Hepatic stellate cell (primary cell): ENCODE measurements around the gene SLC8A1.

Source experiments
- DNase-seq: peaks from one replicate; pipeline ENCODE4 v3.0.0; 2011; ENCODE audit warnings: low spot score

The SLC8A1 gene

DNA sequence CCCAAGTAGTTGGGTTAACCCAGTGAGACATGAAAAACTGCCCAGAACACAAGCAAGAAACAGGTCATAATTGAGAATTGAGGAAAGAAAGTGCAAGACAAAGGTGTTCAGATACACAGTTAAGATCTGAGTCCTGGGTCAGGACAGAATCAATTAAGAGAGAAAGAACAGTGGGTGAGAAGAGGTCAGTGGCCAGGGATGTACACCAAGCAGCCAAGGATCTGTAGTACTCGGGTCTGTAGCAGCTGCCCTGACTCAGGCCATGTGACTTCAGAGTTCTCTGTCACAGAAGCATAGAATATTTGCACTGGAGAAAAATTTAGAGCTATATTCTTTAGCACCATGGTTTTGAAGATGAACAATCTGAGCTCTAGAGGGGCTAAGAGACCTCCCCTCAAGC lies 141.6 kb downstream of the SLC8A1 start:
- DNase-seq, result no peak

DNA sequence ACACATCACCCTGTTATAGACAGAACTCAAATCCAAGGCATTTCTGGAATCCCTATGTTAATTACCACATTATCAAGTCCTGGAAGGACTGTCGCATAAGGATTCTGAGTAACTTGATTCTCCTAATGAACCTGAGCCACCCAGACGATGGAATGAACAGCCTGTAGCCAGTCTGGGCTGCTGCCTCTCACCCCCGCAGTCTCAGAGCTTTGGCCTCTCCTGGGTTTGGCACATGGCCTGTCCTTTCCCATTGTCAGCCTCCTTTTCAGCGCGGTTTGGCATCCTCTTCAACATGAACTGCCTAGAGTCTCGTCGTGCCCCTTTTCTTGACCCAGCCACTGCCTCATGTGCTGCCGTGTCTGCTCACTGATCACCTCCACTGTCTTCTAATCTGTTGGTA lies 147.6 kb downstream of the SLC8A1 start:
- DNase-seq, result no peak

DNA sequence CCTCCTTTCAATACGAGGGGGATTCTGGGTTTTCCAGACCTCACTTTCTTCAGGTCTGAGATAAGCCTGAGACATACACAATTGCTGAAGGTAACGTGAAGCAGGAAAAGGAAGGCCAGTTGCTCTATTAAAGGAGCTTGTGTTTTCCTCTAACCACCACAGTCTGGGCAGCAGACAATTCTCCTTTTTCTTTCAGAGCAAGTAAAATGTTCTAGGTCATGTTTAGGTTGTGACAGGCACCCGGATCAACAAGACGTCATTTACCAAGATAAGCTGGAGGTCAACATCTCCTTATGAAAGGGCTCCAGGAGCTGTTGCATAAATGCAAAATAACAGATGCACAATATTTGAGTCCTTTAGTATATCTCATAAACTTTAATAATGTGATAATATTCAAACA lies 148.1 kb downstream of the SLC8A1 start:
- no peak for DNase-seq

DNA sequence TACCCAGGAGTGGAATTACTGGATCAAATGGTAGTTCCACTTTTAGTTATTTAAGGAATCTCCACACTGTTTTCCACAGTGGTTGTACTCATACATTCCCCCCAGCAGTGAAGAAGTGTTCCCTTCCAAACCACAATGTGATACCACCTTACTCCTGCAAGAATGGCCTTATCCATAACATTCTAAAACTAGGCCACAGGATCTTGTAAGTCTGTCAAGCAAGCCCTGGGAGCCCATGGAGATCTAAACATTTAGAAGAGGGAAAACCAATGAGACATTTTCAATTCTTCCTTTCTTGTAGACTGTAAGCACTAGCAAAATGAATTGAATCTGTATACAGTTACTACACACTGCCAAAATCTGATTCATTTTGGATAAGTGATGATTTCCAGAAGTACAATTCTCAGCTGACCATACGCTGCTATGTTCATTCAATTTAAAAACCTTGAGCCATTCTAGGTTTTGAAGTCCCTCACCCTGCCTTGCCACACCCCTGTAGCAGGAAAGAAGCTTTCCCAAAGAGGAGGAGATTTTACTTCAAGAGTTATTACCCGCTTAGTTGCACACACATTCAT lies 149.1 kb downstream of the SLC8A1 start:
- no peak for DNase-seq

DNA sequence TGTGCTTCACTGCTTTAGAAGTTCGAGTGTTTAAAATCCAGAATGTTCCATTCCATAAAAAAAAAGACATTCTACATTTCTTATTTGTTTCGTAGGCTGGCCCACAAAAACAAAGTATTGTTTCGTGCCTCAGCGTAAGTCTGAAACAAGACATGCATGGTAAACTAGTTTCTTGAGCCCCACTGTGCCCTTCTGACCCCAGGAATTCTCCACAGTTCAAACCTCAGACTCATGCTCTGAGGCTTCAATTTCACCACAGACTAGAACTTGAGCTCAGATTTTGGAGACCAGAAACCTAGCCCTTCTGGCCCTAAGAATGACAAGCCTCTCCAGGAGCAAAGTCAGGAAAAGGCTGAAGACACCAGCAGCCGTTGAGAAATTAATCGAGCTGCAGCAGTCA lies 151.5 kb downstream of the SLC8A1 start:
- no peak for DNase-seq

DNA sequence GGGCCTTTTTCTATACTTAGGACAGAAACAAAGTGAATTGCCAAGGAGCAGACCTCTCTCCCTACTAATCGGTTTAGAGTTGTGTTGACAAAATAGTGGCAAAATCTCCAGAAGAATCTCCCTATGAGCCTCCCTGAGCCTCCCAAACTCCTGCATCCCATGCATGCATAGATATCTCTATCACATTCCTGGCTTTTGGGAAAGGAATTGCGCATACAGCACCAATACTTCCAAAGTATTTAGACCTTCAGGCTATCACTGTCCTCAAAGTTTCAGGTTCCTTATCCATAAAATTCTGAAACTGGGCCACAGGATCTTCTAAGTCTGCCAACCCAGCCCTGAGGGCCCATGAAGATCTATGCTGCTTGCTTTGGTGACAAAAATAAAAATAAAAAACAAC lies 152.1 kb downstream of the SLC8A1 start:
- DNase-seq, result no peak

DNA sequence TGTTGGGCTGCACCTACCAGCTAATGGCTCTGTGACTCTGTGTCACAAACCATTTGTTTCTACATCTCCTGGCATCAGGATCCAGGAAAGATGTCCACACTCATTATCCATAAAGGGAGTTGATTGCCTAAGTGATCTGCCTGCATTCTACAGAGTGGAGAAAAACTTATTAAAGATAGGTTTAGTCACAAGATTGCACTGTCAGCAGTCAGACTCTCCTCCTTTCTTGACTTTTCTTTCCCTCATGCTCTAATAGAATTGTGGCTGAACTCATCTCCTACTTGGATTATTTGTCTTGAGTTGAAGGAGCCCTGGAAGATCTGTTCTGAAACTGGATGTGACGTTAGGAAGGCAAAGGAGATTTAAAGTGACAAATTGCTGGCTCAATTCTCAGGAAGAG lies 152.7 kb downstream of the SLC8A1 start:
- no peak for DNase-seq

DNA sequence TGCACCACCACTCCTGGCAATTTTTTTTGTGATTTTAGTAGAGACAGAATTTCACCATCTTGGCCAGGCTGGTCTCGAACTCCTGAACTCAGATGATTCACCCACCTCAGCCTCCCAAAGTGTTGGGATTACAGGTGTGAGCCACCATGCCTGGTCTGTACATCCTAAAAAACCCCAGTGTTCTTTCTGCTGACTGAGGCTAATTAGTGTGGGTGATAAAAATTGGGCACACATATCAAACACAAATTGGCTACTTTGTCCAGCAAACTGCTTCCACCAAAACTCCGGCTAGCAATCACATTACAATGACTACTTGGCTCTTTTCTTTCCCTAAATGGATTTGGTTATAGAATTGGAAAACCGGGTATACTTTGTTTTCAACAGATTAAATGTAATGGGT lies 153.9 kb downstream of the SLC8A1 start:
- DNase-seq, result no peak

DNA sequence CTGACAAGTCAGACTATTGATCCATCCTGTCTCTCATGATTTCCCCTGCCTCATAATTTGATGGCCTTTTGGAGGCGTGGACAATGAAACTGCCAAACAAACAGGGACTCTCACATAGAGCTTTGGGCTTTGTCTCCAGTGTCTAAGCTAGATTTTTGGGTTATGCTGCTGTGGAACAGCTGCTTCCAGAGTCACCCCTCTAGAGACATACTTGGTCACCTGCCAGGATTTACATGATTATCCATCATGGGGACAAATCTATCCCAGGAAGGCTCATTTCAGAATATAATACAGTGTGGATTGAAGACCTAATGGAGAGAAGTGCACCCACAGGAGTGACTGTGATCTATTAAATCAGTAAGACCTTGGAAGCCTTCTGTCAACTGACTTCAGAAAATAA lies 159.6 kb downstream of the SLC8A1 start:
- no peak for DNase-seq

DNA sequence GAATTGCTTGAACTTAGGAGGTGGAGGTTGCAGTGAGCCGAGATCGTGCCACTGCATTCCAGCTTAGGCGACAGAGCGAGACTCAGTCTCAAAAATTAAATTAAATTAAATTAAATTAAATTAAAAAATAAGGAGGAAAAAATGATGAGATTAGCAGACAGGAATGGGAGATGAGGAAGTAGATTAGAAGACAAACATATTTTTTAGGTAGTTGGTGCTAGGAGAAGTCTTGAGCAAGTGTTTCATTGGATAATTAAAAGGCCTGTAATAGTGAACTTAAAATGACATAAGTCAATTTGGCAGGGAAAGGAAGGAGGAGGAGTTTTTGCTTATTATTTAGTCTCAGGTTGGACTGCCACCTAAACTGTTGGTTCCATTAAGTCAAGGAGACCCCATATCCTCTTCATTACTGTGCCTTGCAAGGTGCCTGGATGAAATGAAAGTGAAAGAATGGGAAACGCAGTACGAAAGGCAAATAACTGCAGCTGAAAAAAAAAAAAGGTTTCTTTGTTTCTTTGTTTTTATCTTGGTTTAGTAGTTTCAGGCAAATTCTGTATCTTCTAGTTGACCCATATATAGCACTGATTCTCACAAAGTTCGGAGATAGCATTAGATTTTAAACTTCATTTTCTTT lies 162.0 kb downstream of the SLC8A1 start:
- DNase-seq, result no peak

DNA sequence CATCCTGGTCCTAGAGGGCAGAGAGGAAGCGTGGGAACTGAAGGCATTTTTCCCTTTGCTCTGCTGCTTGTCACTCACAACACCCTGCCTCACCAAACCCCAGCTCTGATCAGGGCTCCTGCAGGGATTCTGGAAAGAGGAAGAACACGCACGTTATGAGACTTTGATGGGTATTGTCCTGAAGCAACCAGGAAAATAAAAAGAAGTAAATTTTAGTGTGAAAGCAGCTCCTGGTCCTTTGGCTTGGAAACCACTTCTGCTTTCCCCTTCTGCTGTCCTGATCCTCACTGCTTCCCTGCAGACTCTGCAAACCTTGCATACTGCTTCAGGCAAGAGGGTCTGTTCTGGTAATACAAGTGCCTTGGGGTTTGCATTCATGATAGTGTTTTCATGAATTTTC lies 164.1 kb downstream of the SLC8A1 start:
- DNase-seq, result no peak

DNA sequence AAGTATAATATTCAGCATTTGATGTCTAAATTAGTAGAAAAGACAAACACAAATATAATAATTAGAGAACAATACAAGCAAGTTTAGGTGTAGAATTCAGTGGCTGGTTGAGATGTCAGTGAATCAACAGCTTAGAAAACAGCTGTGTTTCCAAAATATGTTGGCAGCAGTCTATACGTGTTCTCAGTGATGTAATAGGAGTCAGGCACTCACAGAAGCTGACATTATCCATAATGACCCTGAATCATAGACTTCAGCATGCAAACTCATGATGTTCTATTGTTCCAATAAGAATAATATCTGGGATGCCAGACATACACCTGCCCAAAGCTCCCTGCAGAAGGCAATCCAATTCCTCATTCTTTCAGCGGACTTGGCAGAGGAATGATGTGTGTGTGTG lies 164.7 kb downstream of the SLC8A1 start:
- no peak for DNase-seq

DNA sequence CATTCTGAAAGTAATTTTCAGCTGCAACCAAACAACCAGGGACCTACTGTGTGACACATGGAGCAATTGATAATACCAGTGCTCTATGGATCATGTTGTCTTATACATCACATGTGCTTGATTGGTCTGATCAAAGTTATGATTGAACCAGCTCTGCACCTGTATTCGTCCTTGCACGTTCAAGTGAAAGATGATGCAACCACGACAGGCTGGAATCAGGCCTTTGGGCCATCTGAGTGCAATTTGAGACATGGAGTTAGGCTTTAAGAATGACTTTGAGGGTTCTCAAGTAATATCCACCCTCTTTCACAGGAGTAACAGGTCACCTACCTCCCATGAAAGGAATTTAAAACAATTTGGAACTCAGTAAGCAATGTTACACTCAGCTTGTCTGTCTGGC lies 165.2 kb downstream of the SLC8A1 start:
- DNase-seq, result no peak

DNA sequence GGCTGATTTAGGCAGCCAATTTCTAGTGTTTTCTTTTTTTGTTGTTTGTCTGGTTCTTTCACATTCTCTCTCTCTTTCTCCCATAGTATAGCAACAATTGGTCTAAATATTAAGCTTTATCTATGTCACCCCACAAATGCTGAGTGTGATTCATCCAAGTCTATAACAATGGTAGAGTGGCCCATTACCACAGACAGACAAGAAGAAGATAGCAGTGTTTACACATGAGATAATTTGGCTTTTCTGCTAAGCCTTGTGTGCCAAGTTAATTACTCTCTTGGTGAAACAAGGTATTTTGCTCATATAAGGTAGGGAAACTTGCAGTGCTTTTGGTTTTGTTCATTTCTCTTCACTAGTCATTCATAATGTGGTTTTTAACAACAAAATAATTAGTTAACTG lies 166.5 kb downstream of the SLC8A1 start:
- no peak for DNase-seq

DNA sequence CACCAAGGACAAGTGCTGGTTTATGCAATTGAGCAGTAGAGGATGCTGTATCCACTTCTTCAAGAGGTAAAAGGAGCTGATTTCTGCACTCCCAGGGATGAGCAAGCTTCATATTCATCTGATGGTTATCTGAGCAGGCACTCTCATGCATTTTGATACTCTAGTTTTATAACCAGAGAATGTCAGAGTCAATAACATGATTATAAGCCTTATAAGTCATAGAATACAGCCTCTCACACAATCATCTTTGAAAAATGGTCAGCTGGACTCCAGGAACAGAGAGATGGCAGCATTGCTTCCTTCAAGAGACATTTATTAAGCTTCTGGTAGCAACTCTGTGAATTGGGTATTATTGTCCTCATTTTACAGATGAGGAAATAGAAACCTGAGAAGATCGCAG lies 167.1 kb downstream of the SLC8A1 start:
- no peak for DNase-seq

DNA sequence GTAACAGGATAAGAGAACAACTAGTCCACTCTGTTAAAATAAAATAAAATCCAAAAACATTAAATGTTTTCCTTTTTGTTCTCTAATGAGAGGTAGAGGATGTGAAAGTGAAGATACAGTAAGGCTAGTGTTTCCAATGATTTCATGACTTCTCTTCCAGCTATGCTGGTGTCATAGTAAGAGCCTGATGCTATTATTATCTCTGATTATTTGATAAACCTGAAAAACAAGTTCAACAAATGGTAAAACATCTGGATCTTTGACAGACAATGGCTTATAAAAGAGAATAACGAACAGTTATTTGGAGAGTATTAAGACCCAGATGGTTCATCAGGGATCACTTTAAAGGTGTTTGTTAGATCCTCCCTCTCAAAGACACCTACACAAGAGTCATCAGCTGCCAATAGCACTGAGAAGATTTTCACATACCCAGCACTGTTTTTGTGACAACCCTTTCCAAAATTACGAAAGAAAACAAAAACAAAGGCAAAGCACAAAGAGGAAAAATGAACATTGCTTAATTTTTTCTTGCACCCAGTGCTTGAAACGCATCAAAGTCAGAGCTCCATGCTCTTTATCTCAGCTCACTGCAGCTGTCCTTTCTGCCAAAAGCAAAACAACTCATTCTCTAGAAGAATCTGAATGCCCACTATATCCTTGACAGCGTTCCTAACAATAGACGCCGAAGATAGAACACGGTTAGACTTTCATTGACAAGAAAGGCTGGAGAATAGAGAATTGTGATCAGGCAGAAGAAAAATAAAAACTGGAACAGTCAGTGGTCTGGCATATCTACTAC lies 168.6 kb downstream of the SLC8A1 start:
- no peak for DNase-seq

DNA sequence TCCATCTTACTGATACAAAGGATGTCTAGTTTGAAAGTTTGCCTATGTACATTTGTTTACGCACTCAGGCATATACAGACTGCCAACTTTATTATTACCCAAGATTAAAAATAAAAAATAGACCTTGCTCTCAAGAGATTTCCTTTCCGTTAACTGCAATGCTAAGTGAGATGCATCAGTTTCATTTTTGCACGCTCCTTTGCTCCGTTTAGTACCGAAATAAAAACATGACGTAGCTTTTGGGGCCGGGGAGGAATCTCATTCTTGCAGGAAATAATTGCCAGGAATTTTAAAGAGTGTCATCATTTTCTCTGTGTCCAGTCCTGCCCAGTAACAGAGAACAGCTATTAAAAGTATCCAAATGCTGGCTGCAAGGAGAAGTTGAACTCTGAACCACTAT lies 169.5 kb downstream of the SLC8A1 start:
- DNase-seq, result no peak

DNA sequence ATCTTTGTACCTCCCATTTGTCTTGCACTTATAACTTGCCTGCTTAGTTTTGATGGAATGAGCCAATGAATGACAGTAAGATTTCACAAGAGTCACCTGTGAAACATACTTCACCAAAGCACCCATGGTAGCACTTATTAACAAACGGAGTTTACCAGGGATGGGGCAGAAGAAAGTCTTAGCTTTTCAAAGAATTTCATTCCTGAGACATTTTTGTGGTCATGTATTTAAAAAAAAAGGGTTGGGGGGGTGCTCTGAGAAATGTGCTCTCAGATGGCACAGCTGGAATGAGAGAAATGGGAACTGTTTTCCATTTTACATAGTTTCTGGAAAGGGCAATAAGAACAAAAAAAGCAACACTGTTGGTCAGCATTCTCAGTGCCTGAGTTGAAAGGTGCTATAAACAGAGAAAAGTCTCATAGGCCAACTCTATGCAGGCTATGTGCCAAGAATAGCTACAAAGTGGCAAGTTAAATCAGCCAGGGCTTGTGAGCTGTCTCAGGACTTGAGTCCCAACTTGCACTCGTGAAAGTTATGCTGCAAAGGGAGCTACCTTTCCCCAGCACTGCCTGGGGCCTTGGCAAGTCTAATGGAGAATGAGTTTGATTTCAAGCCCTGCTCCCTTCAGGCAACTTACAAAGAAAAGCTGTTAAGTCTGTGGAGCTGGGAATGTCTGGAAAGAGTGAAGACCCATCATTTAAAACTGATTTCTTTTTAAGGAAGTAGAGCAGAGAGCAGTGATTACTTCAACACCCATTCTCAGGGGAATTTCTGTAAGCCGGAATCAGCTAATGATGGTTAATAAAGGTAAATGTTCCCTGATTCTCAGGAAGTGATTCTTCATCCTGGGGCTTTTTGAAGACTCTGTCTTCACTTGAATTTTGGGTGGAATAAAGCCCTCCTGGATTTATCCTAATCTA lies 170.6 kb downstream of the SLC8A1 start:
- DNase-seq, result no peak

DNA sequence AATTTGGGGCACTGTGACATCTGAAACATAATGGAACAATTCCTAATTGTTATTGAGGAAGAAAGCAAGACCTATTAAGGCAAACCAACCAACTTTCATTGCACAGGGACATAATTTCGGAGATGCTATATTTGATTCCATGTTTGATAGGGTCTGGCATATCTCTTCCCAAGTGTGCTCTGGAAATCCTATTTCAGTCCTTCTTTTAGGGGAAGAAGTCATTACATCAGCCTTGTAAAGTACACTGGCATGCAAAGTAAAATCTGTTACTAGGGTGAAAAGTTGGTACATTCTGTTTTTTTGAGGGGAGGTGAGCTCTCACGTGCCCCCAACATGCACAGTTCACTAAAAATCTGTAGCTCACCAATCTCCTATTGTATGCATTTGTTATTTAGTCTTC lies 172.4 kb downstream of the SLC8A1 start:
- no peak for DNase-seq

DNA sequence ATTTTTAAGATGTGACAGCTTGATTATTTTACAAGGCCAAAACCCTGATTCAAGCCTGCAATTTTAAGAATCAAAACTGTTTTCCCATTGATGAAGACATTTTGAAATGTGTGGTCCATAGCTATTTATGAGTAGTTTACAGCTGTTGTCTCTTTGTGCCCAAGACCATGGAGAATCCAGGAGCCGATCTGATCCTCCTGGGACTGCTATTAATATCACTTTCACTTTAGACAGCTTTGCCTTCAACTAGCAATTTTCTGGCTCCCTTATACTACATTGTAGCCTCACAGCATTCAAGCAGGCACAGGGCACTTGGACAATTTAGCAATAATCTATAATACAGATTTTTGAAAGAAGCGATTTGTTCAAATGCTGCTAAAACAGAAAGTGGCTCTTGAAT lies 172.9 kb downstream of the SLC8A1 start:
- no peak for DNase-seq

DNA sequence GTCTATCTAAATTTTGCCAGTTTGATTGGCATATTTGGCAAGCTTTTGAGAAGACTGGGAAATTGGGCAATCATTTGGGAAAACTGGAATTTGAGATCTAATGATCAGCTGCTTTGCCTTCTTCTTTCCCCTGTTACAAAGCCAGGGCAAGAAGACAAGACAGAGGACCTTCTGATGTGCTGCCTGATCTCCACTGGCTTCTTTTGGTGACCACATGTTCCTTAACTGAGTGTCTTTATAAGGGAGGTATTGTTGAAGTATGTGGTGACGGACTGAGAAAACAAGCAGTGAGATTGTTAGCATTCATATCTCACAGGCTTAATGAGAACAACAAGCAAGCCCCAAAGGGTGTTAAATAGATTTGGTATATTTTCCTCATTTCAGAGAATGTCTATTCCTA lies 175.8 kb downstream of the SLC8A1 start:
- DNase-seq, result no peak

DNA sequence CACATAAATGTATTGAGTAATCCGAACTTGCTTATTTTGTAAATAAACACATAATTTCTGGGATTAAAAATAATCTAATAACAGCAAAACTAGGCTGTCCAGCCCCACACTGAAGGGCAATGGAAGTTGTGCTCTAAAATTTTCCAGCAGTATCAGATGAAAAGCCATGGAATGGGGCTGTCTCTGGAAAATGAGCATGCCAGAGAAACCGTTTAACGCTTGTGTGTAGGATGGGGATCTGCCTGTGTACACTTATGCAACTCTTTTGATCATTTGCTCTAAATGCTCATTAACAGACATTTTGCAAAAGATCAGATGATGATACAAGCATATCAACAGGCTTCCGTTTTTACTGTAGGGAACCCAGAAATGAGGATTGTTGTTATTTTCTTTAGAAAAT lies 177.6 kb downstream of the SLC8A1 start:
- DNase-seq, result no peak

DNA sequence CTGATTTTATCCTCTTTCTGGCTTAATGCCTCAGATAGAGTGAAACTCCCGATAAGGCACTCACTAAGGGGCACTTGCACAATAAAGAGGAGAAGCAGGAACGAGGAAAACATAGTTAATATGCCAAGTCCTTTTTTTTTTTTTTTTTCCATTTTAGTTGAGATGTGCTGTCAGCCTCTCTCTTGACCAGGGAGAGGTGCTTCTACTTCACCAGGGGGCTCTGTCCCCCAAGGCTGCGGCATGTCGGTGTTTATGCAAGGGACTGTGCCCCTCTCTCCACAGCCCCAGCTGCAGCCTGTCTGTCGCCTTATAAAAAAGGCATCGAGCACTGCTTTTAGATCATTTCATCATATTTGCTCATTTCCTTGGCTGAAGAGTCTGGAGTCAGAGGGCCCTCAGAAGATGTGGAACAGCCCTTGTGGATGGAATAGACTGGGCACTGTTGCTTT lies 178.1 kb downstream of the SLC8A1 start:
- DNase-seq, result no peak
